ENCODE measurements around the gene TENM4.

DNA sequence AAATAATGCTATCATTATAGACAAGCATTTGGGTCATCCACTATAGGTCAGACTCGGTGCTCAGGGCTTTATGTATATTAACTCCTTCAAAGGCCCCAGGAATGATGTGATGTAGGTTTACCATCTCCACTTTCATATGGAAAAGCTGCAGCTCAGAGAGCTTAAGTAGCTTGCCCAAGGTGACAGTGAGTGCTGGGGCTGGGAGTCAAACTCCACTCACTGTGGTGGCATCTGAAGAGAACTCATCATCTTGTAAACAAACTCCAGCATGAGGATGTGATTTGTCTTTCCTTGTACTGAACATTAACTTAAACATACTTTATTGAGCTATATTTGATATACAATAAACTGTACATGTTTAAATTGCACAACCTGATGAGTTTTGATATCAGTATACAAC, 25.4 kb downstream of the TENM4 start:
- TF ChIP-seq TARDBP (IDR thresholded peaks at IDR 0.05) (no peak), SUZ12 (IDR thresholded peaks at IDR 0.05) (no peak), FOXM1 (IDR thresholded peaks at IDR 0.05; ENCODE audit: borderline replicate concordance) (no peak), HDGF (IDR thresholded peaks at IDR 0.05; ENCODE audit: borderline replicate concordance) (no peak), SP1 (IDR thresholded peaks at IDR 0.05) (no peak), PKNOX1 (IDR thresholded peaks at IDR 0.05) (no peak), ELF4 (IDR thresholded peaks at IDR 0.05) (no peak), LEF1 (IDR thresholded peaks at IDR 0.05; ENCODE audit: borderline replicate concordance) (no peak), FOXK2 (IDR thresholded peaks at IDR 0.05) (no peak), FOXA1 (IDR thresholded peaks at IDR 0.05) (no peak), NFRKB (IDR thresholded peaks at IDR 0.05) (no peak), L3MBTL2 (conservative IDR thresholded peaks at IDR 0.05) (no peak)

All from HEK293T (cell line).